Uterine smooth muscle cell (primary cell): ENCODE results near the gene POM121L12. TPM values are rescaled to one million over a fixed set of nuclear protein-coding genes. Genes with fewer than 3 reads are reported as not detected.

Source experiments
- total RNA-seq: library from RNA; depleted of rRNA; stranded (reverse); fragments of >200 nt; gene quantifications from 2 replicates; pipeline ENCODE4 v1.2.3, GENCODE V29; 2014

The POM121L12 gene
- total RNA-seq: not detected in 2 replicates

GRCh38 chr7:53035499-53036412, at the start of gene POM121L12:
POM121L12 (plus strand) TSS chr7:53035633; CDS start chr7:53035672, 39 bp downstream.

